ENCODE measurements around the gene RABL2B. TPM values are rescaled to one million over a fixed set of nuclear protein-coding genes. Genes with fewer than 3 reads are reported as not detected.
A peak's percentile ranks its signal among the peaks of the same experiment; 100 is the strongest.

RABL2B gene
- total and polyA plus RNA-seq, 2 donors (not counting 3 experiments of a cell fraction or from before 2014, with no cell fraction given): 26.7 to 39.8 TPM

GRCh38 chr22:50731811-50732624, 51.4 kb downstream of the RABL2B start:
- no peak for FAIRE-seq
- ChIA-PET POLR2A (no interaction called here), CTCF (interaction anchor here (0.9 kb wide), 1 partner anchor 10 kb away, joined by 4 read pairs; no protein-coding TSS in a partner anchor)
- dilution Hi-C loops (cut with MboI; ENCODE audit: extremely low pct_ligation_motif_present, low sequenced_read_pairs): no loop called here
- no peak overlapping the region for H2AFZ ChIP-seq (ENCODE audit: low read depth, low read length)
- H3K27ac ChIP-seq (ENCODE audit: insufficient read depth, low read depth, low read length): no peak overlapping the region
- no peak for DNase-seq (ENCODE audit: low read depth, low spot score)
- no peak overlapping the region for H3K4me3 ChIP-seq (replicated peaks in 1 of 3; ENCODE audit: insufficient read depth in 1 of 3, low read depth in 1 of 3, low read length in 3 of 3)
- no peaks in the 10 kb centered on the region for H3K4me1 ChIP-seq (ENCODE audit: control insufficient read depth, extremely low read depth, insufficient read depth, low read length)
- H3K79me2 ChIP-seq (ENCODE audit: control insufficient read depth, insufficient read depth, low read length): peaks cover 19% of the 10 kb centered on the region
- TF ChIP-seq CTCF (IDR thresholded peaks at IDR 0.05; ENCODE audit: extremely low read depth in 1 of 2, insufficient read depth in 1 of 2, low read depth in 1 of 2, low read length in 2 of 2): peak; percentile 60 to 71
- no peak for TF ChIP-seq FOS (IDR thresholded peaks at IDR 0.05; ENCODE audit: borderline replicate concordance, insufficient read depth, low read length)
- peak; percentile 21 for TF ChIP-seq MYC (IDR thresholded peaks at IDR 0.05; ENCODE audit: low read depth, low read length)
- TF ChIP-seq MAX (IDR thresholded peaks at IDR 0.05; ENCODE audit: insufficient read depth, insufficient read length): peak; percentile 14
- no peak for TF ChIP-seq EZH2 (IDR thresholded peaks at IDR 0.05; ENCODE audit: borderline replicate concordance, low read depth, low read length, severe bottlenecking)
- TF ChIP-seq POLR2AphosphoS5 (IDR thresholded peaks at IDR 0.05; ENCODE audit: insufficient read depth, low read depth, low read length): peak; percentile 7
- TF ChIP-seq POLR2A (IDR thresholded peaks at IDR 0.05; ENCODE audit: low read depth, low read length): no peak
- no TSS peak for BruUV-seq (replicated peaks)
- no peaks in the 10 kb centered on the region for H3K9me3 ChIP-seq (replicated peaks; ENCODE audit: control insufficient read depth, insufficient read depth, low read length)
- H3K36me3 ChIP-seq (ENCODE audit: control insufficient read depth in 2 of 2, extremely low read depth in 1 of 2, insufficient read depth in 2 of 2, low read length in 2 of 2): peaks cover 7 to 32% of the 10 kb centered on the region in 2 experiments
- intact Hi-C loops (cut with micrococcal nuclease): no loop called here
- no peak overlapping the region for H3K4me2 ChIP-seq (ENCODE audit: insufficient read depth, low read length)
- H3K27me3 ChIP-seq (ENCODE audit: control insufficient read depth in 2 of 2, insufficient read depth in 2 of 2, low read length in 2 of 2): no peaks in the 10 kb centered on the region
- no peaks in the 10 kb centered on the region for H3K9me1 ChIP-seq (replicated peaks; ENCODE audit: control insufficient read depth, extremely low read depth, insufficient read depth, low read length)
- no peaks in the 10 kb centered on the region for H4K20me1 ChIP-seq (replicated peaks; ENCODE audit: control insufficient read depth, extremely low read depth, insufficient read depth, low read length)
- no peak overlapping the region for H3K9ac ChIP-seq (replicated peaks; ENCODE audit: extremely low read depth, insufficient read depth, low read length)
